ENCODE measurements around the gene ADCY1. TPM values are rescaled to one million over a fixed set of nuclear protein-coding genes. Genes with fewer than 3 reads are reported as not detected.

ADCY1 gene
- total and polyA plus RNA-seq, 2 donors (not counting 3 experiments of a cell fraction or from before 2014, with no cell fraction given) = 0.52 to 1.6 TPM

DNA sequence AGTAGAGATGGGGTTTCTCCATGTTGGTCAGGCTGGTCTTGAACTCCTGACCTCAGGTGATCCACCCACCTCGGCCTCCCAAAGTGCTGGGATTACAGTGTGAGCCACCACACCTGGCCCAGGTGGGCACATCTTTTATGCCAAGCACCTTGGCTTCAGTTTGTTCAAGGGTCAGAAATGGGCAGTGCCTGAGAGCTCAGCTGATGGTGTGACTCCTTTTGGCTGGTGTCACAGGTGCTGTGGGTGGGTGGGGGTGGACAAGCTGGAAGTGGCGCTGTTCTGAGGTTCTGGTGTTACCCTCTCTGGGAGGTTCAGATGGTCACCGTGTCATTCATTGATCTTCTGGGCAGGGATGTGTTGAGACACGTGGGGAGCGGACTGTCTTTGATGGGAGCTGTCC is 11.5 kb downstream of the ADCY1 start:
- no peak overlapping the region for H2AFZ ChIP-seq (ENCODE audit: low read depth, low read length)
- H3K27ac ChIP-seq (ENCODE audit: insufficient read depth, low read depth, low read length) = no peak overlapping the region
- H3K9me3 ChIP-seq (replicated peaks; ENCODE audit: control insufficient read depth, insufficient read depth, low read length) = no peaks in the 10 kb centered on the region
- BruUV-seq (replicated peaks) = no TSS peak
- intact Hi-C loops (cut with micrococcal nuclease) (loop anchor here (10.0 kb wide), 1 partner anchor 269 kb away; no protein-coding TSS in a partner anchor), dilution Hi-C loops (cut with MboI; ENCODE audit: extremely low pct_ligation_motif_present, low sequenced_read_pairs) (no loop called here)
- no peaks in the 10 kb centered on the region for H3K79me2 ChIP-seq (ENCODE audit: control insufficient read depth, insufficient read depth, low read length)
- H4K20me1 ChIP-seq (replicated peaks; ENCODE audit: control insufficient read depth, extremely low read depth, insufficient read depth, low read length) = no peaks in the 10 kb centered on the region
- FAIRE-seq = no peak
- H3K36me3 ChIP-seq (ENCODE audit: control insufficient read depth in 2 of 2, extremely low read depth in 1 of 2, insufficient read depth in 2 of 2, low read length in 2 of 2) = no peaks in the 10 kb centered on the region
- TF ChIP-seq POLR2AphosphoS5 (IDR thresholded peaks at IDR 0.05; ENCODE audit: insufficient read depth, low read depth, low read length) (no peak), FOS (IDR thresholded peaks at IDR 0.05; ENCODE audit: borderline replicate concordance, insufficient read depth, low read length) (no peak), MYC (IDR thresholded peaks at IDR 0.05; ENCODE audit: low read depth, low read length) (no peak), EZH2 (IDR thresholded peaks at IDR 0.05; ENCODE audit: borderline replicate concordance, low read depth, low read length, severe bottlenecking) (no peak), GATA2 (IDR thresholded peaks at IDR 0.05; ENCODE audit: insufficient read depth, insufficient read length, low read depth, low read length) (no peak), POLR2A (IDR thresholded peaks at IDR 0.05; ENCODE audit: low read depth, low read length) (no peak), JUN (IDR thresholded peaks at IDR 0.05; ENCODE audit: borderline replicate concordance, insufficient read depth, insufficient read length, low read depth) (no peak), CTCF (IDR thresholded peaks at IDR 0.05; ENCODE audit: extremely low read depth in 1 of 2, insufficient read depth in 1 of 2, low read depth in 1 of 2, low read length in 2 of 2) (no peak)
- TF ChIP-seq, protein P1, sequence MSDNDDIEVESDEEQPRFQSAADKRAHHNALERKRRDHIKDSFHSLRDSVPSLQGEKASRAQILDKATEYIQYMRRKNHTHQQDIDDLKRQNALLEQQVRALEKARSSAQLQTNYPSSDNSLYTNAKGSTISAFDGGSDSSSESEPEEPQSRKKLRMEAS (IDR thresholded peaks at IDR 0.05; ENCODE audit: insufficient read depth, insufficient read length) = no peak
- H3K4me2 ChIP-seq (ENCODE audit: insufficient read depth, low read length) = no peak overlapping the region
- POLR2A ChIA-PET = no interaction called here
- H3K4me3 ChIP-seq (replicated peaks in 1 of 3; ENCODE audit: insufficient read depth in 1 of 3, low read depth in 1 of 3, low read length in 3 of 3) = no peak overlapping the region
- CTCF ChIA-PET = no interaction called here
- no peaks in the 10 kb centered on the region for H3K9me1 ChIP-seq (replicated peaks; ENCODE audit: control insufficient read depth, extremely low read depth, insufficient read depth, low read length)
- no peak for DNase-seq (ENCODE audit: low read depth, low spot score)
- H3K27me3 ChIP-seq (ENCODE audit: control insufficient read depth in 2 of 2, insufficient read depth in 2 of 2, low read length in 2 of 2) = peaks cover 0 to 2% of the 10 kb centered on the region in 2 experiments
- no peak overlapping the region for H3K9ac ChIP-seq (replicated peaks; ENCODE audit: extremely low read depth, insufficient read depth, low read length)
- H3K4me1 ChIP-seq (ENCODE audit: control insufficient read depth, extremely low read depth, insufficient read depth, low read length) = no peaks in the 10 kb centered on the region

Data from endothelial cell of umbilical vein (primary cell).